CD4-positive, alpha-beta T cell treated with Interleukin-17A for 1 hour (primary cell): ENCODE data around the gene CLPTM1L.
"Not testable (repeated sequence)": the region's sequence is repeated elsewhere in the genome, so short reads cannot be mapped to it uniquely, and the experiment has no call there.

Experiments used
- DNase-seq: peaks from one replicate; pipeline ENCODE4 v3.0.0-alpha.2; 2020

The CLPTM1L gene

GRCh38 chr5:1338506-1339070 is 6.3 kb downstream of the CLPTM1L start:
- DNase-seq: no peak

DNA sequence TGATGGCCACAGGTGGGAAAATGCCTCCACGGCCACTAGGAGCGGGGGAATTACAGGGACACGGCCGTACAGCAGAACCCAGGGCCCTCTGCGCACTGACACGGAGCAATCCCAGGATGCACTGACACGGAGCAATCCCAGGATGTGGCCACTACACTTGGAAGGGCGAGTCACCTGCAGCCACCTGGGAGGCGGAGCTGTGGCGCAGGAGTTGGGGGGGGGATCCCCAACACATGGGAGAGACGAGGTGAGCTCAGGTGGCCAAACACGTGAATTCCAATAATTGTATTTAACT is 6.8 kb downstream of the CLPTM1L start:
- no peak for DNase-seq

- no peak for DNase-seq
These were observed 7.3 kb downstream of the CLPTM1L start for GRCh38 chr5:1337489-1338195.

DNA sequence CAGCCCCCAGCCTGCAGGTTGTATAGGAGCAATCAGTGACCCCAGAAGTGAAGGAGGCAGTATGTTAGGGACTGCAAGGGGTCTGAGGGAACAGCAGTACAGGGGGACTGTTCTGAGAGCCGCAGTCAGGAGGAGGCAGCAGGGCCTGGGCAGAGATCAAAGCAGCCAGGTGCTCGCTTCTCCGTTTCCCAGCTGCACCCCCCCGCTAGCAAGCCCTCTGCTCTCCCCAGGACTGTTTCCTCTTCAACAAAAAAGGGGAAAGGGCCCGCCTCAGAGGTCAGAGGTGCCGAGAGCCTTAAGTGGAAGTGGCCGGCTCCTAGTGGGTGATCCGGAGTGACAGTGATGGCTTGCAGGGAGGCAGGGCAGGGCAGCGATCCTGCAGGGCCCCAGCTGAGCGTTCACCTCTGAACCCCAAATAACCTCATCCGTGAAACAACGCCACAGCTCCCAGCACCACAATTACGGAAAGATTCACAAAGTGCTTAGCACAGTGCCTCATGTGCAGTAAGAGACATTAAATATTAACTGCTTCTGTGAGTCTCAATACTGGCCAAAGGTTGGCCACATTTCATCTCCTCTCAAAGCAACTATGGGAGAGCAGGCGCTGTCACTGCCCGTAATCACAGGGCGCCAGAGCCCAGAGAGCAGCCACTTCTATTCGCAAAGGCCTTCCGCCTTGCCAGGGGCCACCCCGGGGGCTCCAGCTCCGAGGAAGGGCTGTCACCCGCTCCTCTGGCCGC is 8.0 kb downstream of the CLPTM1L start:
- no peak for DNase-seq

DNA sequence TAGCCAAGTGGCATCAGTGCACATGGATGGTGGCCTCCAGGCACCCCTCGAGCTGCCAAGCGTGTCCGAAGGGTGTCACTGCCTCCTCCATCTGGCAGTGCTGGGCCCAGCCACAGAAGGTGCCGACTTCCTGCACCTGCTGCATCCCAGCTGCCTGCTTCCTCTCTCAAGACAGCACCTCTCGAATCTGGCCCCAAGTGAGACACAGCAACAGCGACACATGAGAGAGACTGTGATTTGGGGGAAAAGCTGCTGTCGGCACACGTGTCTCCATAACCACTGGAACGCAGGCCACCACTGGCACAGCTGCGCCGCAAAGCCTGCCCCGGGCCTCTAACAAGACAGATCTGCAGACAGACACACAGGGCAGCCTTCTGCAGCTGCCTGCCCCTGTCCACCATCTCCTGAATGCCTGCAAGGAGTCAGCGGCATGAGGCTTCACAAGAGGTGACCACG is 8.8 kb downstream of the CLPTM1L start:
- no peak for DNase-seq

DNA sequence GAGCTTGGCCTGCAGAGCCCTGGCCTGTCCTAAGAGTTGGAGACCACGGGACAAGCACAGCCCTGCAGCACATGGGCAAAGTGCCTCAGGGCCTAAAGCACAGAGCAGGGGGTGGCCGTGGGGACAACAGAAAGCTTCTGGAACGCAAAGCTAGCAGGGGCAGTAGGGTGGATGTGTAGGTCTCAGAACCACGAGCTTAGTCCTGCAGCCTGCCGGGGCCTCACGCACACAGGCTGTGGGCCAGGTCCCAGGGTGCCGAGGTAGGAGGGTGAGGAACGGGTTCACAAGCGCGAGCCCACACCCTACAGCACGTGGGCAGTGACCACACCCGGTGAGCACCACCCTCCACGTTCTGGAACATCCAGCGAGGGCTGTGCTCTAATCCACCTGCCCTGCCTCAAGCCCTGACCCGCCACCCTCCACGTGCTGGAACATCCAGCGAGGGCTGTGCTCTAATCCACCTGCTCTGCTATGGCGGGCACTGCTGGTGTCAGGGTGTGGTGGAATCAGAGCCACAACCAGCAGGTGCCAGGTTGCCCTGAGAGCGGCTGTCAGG is 9.3 kb downstream of the CLPTM1L start:
- DNase-seq: no peak

DNA sequence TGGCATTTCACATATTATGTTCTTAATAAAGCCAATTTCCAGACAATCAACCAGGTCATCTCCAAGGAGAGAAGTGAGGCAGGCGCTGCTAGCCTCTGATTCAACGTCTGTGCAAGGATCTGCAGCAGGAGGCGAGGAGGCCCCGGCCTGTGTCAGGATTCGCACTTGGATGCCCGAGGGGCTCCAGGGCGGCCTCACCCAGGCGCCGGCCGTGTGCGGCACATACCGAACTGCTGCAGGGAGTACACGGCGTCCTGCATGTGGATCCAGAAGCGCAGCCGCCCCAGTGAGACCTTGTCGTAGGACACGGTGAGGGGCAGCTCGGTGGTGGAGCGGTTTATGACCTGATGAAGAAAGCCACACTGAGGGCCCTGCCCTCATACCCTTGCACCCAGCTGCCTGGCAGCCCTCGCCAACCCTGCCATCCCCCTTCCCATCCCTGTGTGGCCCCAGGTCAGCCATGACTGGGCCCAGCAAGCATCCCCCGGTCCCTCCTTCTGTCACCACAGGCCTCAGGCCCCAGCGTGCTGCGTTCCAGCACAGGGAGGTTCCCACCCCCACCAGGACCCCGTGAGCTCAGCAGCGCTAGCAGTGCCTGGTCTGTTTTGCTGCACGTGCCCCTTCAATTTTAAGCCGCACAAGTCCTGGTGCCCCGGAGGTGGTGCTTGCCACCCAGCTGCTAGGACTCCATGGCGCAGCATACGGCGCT is 9.9 kb downstream of the CLPTM1L start:
- no peak for DNase-seq

GRCh38 chr5:1333986-1334385 is 10.9 kb downstream of the CLPTM1L start:
- DNase-seq: no peak

GRCh38 chr5:1333286-1333685 is 11.6 kb downstream of the CLPTM1L start:
- DNase-seq: not testable (repeated sequence)

- no peak for DNase-seq
These were observed 12.4 kb downstream of the CLPTM1L start for GRCh38 chr5:1332461-1333001.

DNA sequence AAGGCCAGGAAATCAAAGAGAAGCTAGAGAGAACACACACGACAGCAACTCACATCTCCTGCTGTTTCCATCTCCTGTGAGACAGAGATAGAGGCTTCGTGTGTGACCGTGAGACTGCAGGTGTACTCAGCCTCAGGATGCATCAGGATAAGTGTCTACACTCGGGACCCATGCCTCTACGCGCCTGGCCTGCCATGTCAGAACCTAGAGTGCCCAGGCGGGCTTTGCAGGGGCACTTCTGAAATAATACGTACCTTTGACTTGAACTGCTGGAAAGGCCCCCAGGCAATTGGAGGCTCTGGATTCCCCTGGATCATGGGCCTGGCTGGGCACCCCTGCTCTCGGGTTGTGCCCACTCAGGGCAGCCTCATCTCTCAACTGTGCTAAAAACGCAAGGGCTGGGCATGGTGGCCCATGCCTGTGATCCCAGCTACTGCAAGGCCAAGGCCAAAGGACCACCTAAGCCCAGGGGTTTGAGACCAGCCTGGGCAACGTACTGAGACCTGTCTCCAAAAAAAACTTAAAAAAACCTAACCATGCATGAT is 13.0 kb downstream of the CLPTM1L start:
- no peak for DNase-seq

DNA sequence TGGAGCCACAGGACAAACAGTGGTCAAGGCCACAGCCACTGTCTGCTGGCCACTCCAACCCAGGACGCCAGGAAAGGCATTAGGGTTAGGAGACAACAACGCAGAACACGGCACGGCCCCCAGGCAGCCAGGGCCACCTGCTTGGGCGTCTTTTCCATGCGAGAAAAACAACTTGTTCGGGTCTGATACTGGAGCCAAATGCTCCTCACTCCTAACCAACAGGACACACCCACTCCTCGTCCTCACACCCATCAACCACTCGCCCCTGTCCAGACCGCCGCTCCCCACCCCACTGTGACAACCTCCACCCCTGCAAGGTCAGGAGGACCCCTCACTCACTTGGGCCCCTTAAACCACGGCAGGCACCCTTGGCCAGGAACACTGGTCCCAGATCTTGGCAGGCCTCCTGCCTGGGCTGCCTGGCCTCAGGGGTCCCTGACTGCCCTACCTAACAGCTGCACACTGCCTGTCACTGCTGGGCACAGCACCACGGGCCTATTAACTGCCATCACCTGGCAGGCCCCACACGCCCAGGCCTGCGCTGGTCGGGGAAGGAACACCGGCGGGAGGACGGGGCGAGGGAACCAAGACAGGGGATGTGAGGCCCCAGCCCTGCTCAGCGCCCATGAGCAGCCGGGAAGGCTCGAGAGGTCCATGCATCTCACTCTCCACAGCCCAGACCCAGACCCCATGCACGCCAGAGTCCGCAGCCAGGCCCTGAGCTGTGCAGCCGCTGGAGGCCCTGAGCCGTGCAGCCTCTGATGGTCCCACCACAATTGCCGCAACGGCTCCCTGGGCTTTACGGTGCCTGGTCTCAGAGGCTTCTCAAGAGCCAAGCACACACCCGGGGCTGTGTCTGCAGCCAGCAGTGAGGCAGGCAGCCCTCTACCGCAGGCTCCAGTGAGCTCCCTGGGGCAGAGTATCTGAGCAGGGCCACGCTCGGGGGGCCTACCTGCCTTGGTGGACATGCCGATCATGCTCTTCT is 13.8 kb downstream of the CLPTM1L start:
- no peak for DNase-seq

DNA sequence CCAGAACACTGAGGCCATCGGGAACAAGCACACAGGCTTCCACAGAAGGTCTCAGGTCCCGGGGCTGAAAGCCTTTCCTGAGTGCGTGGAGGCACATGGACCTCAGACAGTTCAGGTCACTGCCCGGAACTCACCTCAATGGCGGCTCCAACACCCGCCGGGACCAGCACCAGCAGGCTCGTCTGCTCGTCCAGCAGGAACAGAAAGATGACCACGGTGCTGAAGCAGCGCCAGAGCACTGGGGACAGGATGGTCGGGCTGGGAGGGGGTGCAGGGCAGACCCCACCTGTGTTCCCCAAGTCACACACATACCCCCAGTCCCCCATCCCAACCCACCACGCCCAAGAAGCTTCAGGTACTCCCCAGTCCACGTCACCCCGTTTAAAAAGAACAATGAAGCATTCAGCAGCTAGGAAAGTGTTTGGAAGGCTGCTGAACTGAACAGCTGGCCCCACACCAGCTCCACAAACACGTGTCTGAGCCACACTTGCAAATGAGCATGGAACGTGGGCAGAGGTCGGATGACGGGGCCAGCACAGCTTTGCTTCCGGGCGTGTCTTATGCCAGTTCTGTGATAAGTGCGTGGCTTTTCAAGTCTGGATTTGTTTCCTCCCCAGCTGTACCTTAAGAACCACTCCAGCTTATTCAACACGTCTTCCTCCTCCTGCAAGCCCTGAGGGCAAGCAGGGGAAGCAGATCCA is 14.6 kb downstream of the CLPTM1L start:
- no peak for DNase-seq

DNA sequence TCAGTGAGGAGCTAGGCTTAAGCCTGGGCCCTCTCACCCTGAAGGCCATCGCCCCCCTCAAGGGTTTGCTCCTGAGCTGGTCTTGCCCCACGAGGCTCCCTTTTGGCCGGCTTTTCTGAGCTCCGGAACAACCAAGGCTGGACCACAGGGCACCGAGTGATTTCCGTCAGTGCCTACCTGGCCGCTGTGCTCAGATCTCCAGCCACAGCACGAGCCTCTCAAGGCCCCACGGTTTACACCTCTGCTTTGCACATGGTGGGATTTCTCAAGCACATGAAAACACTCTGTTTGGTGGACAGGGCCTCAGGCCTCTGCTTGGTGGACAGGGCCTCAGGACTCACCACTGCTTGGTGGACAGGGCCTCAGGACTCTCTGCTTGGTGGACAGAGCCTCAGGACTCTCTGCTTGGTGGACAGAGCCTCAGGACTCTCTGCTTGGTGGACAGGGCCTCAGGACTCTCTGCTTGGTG is 15.8 kb downstream of the CLPTM1L start:
- DNase-seq: no peak

- not testable (repeated sequence) for DNase-seq
These were observed 16.4 kb downstream of the CLPTM1L start for GRCh38 chr5:1328237-1329110.

DNA sequence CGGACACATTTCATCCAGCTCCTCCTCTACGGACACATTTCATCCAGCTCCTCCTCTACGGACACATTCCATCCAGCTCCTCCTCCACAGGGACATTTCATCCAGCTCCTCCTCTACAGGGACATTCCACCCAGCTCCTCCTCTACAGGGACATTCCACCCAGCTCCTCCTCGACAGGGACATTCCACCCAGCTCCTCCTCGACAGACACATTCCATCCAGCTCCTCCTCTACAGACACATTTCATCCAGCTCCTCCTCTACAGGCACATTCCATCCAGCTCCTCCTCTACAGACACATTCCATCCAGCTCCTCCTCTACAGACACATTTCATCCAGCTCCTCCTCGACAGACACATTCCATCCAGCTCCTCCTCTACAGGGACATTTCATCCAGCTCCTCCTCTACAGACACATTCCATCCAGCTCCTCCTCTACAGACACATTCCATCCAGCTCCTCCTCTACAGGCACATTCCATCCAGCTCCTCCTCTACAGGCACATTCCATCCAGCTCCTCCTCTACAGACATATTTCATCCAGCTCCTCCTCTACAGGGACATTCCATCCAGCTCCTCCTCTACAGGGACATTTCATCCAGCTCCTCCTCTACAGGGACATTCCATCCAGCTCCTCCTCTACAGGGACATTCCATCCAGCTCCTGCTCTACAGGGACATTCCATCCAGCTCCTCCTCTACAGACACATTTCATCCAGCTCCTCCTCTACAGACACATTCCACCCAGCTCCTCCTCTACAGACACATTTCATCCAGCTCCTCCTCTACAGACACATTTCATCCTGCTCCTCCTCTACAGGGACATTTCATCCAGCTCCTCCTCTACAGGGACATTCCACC is 17.8 kb downstream of the CLPTM1L start:
- DNase-seq: not testable (repeated sequence)

- DNase-seq: not testable (repeated sequence)
These were observed 18.4 kb downstream of the CLPTM1L start for GRCh38 chr5:1326532-1326875.

GRCh38 chr5:1325870-1326531 is 18.9 kb downstream of the CLPTM1L start:
- no peak for DNase-seq
